ENCODE results near the gene DENND1A.

- TF ChIP-seq CTCF (IDR thresholded peaks at IDR 0.05) (no peak), POLR2A (IDR thresholded peaks at IDR 0.05) (no peak)
Observed at GRCh38 chr9:123369296-123369695, 560.6 kb downstream of the DENND1A start.
